GM18498 (cell line): ENCODE results near the gene TSSC4.

Experiments used
- ATAC-seq: cut with Tn5 transposase; IDR thresholded peaks from one replicate; pipeline ENCODE4 v1.9.1; 2021; ENCODE audit warnings: mild to moderate bottlenecking, moderate library complexity; ENCODE audit not compliant: unreplicated experiment

TSSC4 gene

GRCh38 chr11:2446590-2447252 lies 46.2 kb downstream of the TSSC4 start:
- no peak for ATAC-seq

GRCh38 chr11:2447253-2447950 lies 46.9 kb downstream of the TSSC4 start:
- ATAC-seq, result no peak

- ATAC-seq, result no peak
Observed at GRCh38 chr11:2447951-2448650, 47.6 kb downstream of the TSSC4 start.

GRCh38 chr11:2448661-2449547 lies 48.4 kb downstream of the TSSC4 start:
- ATAC-seq, result no peak

- no peak for ATAC-seq
Observed at GRCh38 chr11:2449548-2450320, 49.2 kb downstream of the TSSC4 start.

GRCh38 chr11:2450321-2451041 lies 49.9 kb downstream of the TSSC4 start:
- ATAC-seq, result no peak

- ATAC-seq, result no peak
Observed at GRCh38 chr11:2451336-2451735, 50.8 kb downstream of the TSSC4 start.

- ATAC-seq, result no peak
Observed at GRCh38 chr11:2451916-2452315, 51.4 kb downstream of the TSSC4 start.

- no peak for ATAC-seq
Observed at GRCh38 chr11:2452321-2453012, 51.9 kb downstream of the TSSC4 start.

- no peak for ATAC-seq
Observed at GRCh38 chr11:2453436-2453835, 52.9 kb downstream of the TSSC4 start.
